Transverse colon (tissue), 4 donors: ENCODE results near the gene NAA25. TPM values are rescaled to one million over a fixed set of nuclear protein-coding genes. Genes with fewer than 3 reads are reported as not detected.
"Not testable (repeated sequence)": the region's sequence is repeated elsewhere in the genome, so short reads cannot be mapped to it uniquely, and the experiment has no call there.

ENCODE experiments used
- DNase-seq: peaks from one replicate; pipeline ENCODE4 v3.0.0-alpha.2; 2019
- H3K27ac ChIP-seq, 4 donors: fragments of 200-600 bp; sonication (generic); 2 replicates each; pipeline ENCODE4 v1.5.1; 2016 to 2018; ENCODE audit warnings: inconsistent platforms in 4 of 4
- H3K27me3 ChIP-seq: fragments of 200-600 bp; sonication (generic); 2 replicates; pipeline ENCODE4 v1.5.1; 2017; ENCODE audit warnings: inconsistent platforms
- H3K36me3 ChIP-seq, 4 donors: fragments of 200-600 bp; sonication (generic); 2 replicates each; pipeline ENCODE4 v1.5.1; 2017 to 2019; ENCODE audit warnings: inconsistent platforms in 4 of 4
- H3K4me1 ChIP-seq, 4 donors: fragments of 200-600 bp; sonication (generic); 2 replicates each; pipeline ENCODE4 v1.5.1; 2017 to 2020; ENCODE audit warnings: inconsistent platforms in 4 of 4
- H3K4me3 ChIP-seq, 4 donors: fragments of 200-600 bp; sonication (generic); 1 replicate in 1 of 4; 2 replicates in 3 of 4; pipeline versions ENCODE4 v1.5.1 to v1.6.1; 2017 to 2019; ENCODE audit warnings: inconsistent platforms in 4 of 4
- H3K9me3 ChIP-seq, 2 donors: fragments of 200-600 bp; sonication (generic); 2 replicates each; pipeline ENCODE4 v1.5.1; 2017 to 2019; ENCODE audit warnings: inconsistent platforms in 2 of 2
- EP300 ChIP-seq: sonication (generic); formaldehyde crosslinking; IDR thresholded peaks from one replicate; pipeline ENCODE4 v1.6.1; 2017; ENCODE audit warnings: antibody characterized with exemption, low read depth
- POLR2A ChIP-seq: fragments of 450-650 bp; IDR thresholded peaks from one replicate; pipeline ENCODE4 v1.6.1; 2016; ENCODE audit warnings: antibody characterized with exemption, mild to moderate bottlenecking, moderate library complexity
- POLR2AphosphoS5 ChIP-seq, 3 donors: sonication (generic); formaldehyde crosslinking; IDR thresholded peaks; one replicate each; pipeline ENCODE4 v1.6.1; 2016; ENCODE audit warnings: antibody characterized with exemption in 3 of 3
- WGBS, 2 donors: methylation state at CpG; one replicate each; pipeline ENCODE4 v1.1.5; 2018; ENCODE audit warnings: low coverage in 1 of 2; 5-methylcytosine and 5-hydroxymethylcytosine counted together
- in situ Hi-C, 4 donors: fragments of 200-750 bp; cut with MboI; loops; one replicate each; pipeline versions ENCODE4 v1.15.0 to v1.15.1; 2017; ENCODE audit warnings: low sequenced_read_pairs in 3 of 4, low pct_ligation_motif_present in 1 of 4, low pct_unique_long_range_greater_than_20kb in 1 of 4
- intact Hi-C: fragments of 100-400 bp; cut with DNase I; formaldehyde crosslinking; loops from one replicate; pipeline ENCODE4 v1.15.1; 2023; ENCODE audit warnings: low total_unique reads
- total RNA-seq, 4 donors: library from RNA; depleted of rRNA; stranded (reverse); fragments of >200 nt; gene quantifications; one replicate each; pipeline ENCODE4 v1.1.0, GENCODE V29; 2016
- TF ChIP-seq, protein P1 (sequence below), 5 experiments: fragments of 200-600 bp in 3 of 5; fragments of 450-650 bp in 2 of 5; sonication (generic) in 3 of 5; IDR thresholded peaks; 1 replicate in 2 of 5; 2 replicates in 3 of 5; pipeline ENCODE4 v1.5.1; 2016 to 2017; ENCODE audit warnings: antibody characterized with exemption in 5 of 5, inconsistent platforms in 3 of 5, mild to moderate bottlenecking in 2 of 5, moderate library complexity in 1 of 5

Gene NAA25
- total RNA-seq, 4 donors from 2014 or later, result 6.7 to 63.7 (median 18.4) TPM

DNA sequence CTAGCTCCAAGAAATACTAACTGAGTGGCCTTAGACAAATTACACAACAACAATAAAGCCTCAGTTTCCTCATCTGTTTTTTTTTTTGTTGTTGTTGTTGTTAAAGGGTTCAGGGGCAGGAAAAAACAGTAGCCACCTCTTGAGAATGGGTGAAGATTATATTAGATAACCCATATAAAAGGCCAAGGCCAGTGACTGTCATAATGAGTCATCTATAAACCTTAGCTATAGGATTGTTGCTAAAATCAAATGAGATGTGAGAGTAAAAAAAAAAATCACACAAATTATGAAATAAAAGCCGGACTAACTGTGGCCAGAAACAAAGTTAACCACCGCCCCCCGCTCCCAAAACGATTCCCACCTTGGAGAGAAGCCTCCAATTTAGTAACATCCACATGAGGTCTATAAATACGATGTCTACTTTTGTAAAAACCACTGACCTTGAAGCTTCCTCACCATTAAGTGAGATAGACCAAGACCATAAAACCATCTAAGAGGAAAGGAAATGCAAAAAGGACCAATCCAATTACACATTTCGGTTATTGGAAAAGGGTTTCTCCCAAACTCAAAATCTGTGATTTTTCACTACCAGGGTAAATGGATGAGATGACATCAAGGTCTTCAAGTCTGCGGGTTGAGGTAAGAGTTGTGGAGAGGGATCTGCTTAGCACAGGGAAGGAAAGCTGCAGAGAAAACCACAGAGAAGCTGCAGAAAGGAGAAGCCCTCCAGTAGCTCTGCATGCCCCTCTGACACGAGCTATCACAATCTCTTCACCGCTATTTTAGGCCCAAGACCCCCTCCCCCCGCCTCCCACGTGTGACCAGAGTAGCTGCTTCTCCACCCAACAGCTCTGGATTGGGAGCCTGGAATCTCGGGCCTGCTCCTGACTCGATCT, 1.0 kb downstream of the NAA25 start:
- 16 to 32% methylated on average over 6 to 13 of the region's 13 CpGs for WGBS, 2 donors
- TF ChIP-seq POLR2AphosphoS5 (IDR thresholded peaks at IDR 0.05) (no peak), EP300 (no peak), POLR2A (no peak)
- TF ChIP-seq, protein P1, sequence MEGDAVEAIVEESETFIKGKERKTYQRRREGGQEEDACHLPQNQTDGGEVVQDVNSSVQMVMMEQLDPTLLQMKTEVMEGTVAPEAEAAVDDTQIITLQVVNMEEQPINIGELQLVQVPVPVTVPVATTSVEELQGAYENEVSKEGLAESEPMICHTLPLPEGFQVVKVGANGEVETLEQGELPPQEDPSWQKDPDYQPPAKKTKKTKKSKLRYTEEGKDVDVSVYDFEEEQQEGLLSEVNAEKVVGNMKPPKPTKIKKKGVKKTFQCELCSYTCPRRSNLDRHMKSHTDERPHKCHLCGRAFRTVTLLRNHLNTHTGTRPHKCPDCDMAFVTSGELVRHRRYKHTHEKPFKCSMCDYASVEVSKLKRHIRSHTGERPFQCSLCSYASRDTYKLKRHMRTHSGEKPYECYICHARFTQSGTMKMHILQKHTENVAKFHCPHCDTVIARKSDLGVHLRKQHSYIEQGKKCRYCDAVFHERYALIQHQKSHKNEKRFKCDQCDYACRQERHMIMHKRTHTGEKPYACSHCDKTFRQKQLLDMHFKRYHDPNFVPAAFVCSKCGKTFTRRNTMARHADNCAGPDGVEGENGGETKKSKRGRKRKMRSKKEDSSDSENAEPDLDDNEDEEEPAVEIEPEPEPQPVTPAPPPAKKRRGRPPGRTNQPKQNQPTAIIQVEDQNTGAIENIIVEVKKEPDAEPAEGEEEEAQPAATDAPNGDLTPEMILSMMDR (IDR thresholded peaks at IDR 0.05), result no peak
- peak; percentile 20 for DNase-seq
- Histone ChIP-seq H3K27me3 (no peaks in the 10 kb centered on the region), H3K9me3 (no peaks in the 10 kb centered on the region), H3K4me3 (peak overlapping the region; percentile 67 to 94 (median 78)), H3K36me3 (no peaks in the 10 kb centered on the region), H3K4me1 (peaks cover 3 to 31% (median 18%) of the 10 kb centered on the region in 4 donors), H3K27ac (peak overlapping the region; percentile 91 to 99 (median 94))
- intact Hi-C loops, result no loop called here
- in situ Hi-C loops, result no loop called here

DNA sequence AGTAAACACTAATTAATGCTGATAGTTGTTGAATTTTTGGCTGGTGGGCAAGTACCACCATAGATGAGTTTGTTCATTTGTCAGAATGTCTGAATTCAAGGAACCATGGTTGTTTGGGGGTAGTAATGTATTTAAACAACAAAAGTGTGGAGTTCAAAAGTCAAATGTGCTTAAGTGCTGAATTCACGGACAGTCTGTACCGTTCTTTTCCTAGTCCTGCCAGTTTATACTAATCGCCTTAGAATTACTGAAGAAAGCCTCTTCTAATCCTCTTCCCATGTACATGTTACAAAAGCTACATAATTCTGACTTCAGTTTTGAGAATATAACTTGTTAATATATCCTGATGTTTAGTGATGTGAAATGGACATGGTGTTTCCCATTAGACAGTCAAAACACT, 2.7 kb downstream of the NAA25 start:
- intact Hi-C loops, result no loop called here
- H3K27ac ChIP-seq, result no peak overlapping the region
- in situ Hi-C loops, result no loop called here
- H3K36me3 ChIP-seq, result peaks cover 0 to 6% (median 0%) of the 10 kb centered on the region in 4 donors
- no peak overlapping the region for H3K4me3 ChIP-seq
- TF ChIP-seq POLR2AphosphoS5 (IDR thresholded peaks at IDR 0.05), result no peak
- TF ChIP-seq POLR2A, result no peak
- TF ChIP-seq, protein P1 (IDR thresholded peaks at IDR 0.05), result no peak
- TF ChIP-seq EP300, result no peak
- H3K9me3 ChIP-seq, result no peaks in the 10 kb centered on the region
- WGBS, 2 donors, result 80 to 91% methylated on average over 3 of the region's 3 CpGs
- no peak for DNase-seq
- peaks cover 3 to 31% (median 18%) of the 10 kb centered on the region in 4 donors for H3K4me1 ChIP-seq
- no peaks in the 10 kb centered on the region for H3K27me3 ChIP-seq

DNA sequence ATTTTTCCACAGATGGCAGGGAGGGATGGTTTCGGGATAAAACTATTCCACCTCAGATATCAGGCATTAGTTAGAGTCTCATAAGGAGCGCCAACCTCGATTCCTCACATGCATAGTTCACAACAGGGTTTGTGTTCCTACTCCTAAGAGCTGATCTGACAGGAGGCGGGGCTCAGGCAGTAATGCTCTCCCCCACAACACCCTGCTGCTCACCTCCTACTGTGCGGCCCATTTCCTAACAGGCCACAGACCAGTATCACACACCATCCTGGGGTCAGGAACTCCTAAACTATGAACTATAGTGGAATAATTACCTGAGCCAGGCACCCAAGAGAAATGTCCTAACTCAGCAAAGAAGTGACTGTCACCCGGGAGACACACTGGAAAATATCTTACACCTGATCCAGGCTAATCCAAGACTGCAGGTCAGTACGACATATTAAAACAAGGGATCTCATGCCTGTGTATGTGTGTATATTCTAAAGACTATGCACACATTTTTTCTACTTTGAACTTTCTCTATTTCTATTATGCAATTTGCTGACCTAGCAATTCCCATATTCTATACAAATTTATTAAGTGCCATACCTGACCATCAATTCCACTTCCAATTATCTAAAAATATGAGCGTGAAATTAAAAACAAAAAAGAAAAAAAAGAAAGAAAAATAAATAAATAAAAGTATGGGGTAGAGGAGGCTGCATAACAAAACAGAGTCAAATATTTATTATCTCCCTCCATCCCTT, 4.7 kb downstream of the NAA25 start:
- intact Hi-C loops, result no loop called here
- Histone ChIP-seq H3K4me3 (no peak overlapping the region), H3K4me1 (peaks cover 0 to 25% (median 16%) of the 10 kb centered on the region in 4 donors), H3K9me3 (no peaks in the 10 kb centered on the region), H3K36me3 (peaks cover 0 to 6% (median 0%) of the 10 kb centered on the region in 4 donors), H3K27ac (no peak overlapping the region), H3K27me3 (no peaks in the 10 kb centered on the region)
- TF ChIP-seq POLR2AphosphoS5 (IDR thresholded peaks at IDR 0.05) (no peak), POLR2A (no peak), EP300 (no peak)
- TF ChIP-seq, protein P1 (IDR thresholded peaks at IDR 0.05), result no peak
- WGBS, 2 donors, result 95 to 100% methylated on average over 1 to 8 of the region's 8 CpGs
- DNase-seq, result no peak
- in situ Hi-C loops, result no loop called here

DNA sequence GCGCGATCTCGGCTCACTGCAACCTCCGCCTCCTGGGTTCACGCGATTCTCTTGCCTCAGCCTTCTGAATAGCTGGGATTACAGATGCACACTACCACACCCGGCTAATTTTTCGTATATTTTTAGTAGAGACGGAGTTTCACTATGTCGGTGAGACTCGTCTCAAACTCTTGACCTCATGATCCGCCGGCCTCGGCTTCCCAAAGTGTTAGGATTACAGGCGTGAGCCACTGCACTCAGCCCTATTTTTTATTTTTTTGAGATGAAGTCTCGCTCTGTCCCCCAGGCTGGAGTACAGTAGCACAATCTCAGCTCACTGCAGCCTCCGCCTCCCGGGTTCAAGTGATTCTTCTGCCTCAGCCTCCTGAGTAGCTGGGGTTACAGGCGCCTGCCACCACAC, 5.8 kb downstream of the NAA25 start:
- 90 to 96% methylated on average over 8 to 19 of the region's 19 CpGs for WGBS, 2 donors
- intact Hi-C loops, H3K9me3 ChIP-seq, H3K27ac ChIP-seq, H3K36me3 ChIP-seq, in situ Hi-C loops, H3K4me3 ChIP-seq, H3K27me3 ChIP-seq, DNase-seq: not testable (repeated sequence)
- H3K4me1 ChIP-seq, result peaks cover 0 to 22% (median 14%) of the 10 kb centered on the region in 4 donors
